GM12874 (cell line): ENCODE measurements around the gene KLF9.

Source experiments
- TF ChIP-seq, protein P1 (sequence below): IDR thresholded peaks from 2 replicates; pipeline ENCODE4 v1.5.1; 2011; ENCODE audit warnings: low read depth, mild to moderate bottlenecking, control low read depth, low read length, moderate library complexity; ENCODE audit not compliant: insufficient read depth

KLF9 gene

DNA sequence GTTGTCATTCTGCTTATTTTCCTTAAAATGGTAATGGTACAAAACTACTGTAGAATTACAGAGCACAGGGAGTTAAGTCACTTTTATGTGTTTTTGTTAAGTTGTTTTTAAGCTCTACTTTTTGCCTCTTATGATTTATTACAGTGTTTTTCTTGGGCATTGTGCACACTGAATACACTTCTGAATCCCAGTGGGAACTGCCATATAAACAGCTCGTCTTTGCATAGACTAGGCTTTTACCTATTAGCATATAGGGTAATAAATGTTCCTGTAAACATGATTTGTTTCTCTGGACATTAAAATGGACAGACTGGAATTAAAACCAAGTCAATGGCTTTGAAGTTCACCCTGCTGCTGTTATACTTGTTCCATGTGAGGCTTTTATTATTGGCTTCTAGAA, 12.2 kb downstream of the KLF9 start:
- TF ChIP-seq, protein P1, sequence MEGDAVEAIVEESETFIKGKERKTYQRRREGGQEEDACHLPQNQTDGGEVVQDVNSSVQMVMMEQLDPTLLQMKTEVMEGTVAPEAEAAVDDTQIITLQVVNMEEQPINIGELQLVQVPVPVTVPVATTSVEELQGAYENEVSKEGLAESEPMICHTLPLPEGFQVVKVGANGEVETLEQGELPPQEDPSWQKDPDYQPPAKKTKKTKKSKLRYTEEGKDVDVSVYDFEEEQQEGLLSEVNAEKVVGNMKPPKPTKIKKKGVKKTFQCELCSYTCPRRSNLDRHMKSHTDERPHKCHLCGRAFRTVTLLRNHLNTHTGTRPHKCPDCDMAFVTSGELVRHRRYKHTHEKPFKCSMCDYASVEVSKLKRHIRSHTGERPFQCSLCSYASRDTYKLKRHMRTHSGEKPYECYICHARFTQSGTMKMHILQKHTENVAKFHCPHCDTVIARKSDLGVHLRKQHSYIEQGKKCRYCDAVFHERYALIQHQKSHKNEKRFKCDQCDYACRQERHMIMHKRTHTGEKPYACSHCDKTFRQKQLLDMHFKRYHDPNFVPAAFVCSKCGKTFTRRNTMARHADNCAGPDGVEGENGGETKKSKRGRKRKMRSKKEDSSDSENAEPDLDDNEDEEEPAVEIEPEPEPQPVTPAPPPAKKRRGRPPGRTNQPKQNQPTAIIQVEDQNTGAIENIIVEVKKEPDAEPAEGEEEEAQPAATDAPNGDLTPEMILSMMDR = no peak

GRCh38 chr9:70400107-70400892, 14.2 kb downstream of the KLF9 start:
- TF ChIP-seq, protein P1 = no peak

DNA sequence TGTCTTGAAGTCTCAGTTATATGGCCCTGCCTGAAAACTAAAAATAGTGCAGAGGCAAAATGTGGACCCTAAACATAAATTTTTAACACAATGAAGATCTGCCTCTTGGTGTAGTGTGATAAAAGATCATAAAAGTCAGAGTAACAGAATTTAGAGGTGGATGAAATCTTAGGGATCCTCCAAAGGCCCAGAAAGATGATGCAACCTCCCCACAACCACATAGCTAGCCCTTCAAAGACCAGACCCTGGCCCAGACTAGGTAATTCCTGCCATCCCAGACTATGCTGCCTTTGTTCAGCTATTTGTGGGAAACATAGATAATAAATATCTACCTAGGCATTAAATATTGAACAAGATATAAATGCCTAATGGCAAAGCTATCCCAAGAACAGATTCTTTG, 15.3 kb downstream of the KLF9 start:
- TF ChIP-seq, protein P1 = no peak

- TF ChIP-seq, protein P1 = no peak
Measured at GRCh38 chr9:70398145-70398556, 16.3 kb downstream of the KLF9 start.

DNA sequence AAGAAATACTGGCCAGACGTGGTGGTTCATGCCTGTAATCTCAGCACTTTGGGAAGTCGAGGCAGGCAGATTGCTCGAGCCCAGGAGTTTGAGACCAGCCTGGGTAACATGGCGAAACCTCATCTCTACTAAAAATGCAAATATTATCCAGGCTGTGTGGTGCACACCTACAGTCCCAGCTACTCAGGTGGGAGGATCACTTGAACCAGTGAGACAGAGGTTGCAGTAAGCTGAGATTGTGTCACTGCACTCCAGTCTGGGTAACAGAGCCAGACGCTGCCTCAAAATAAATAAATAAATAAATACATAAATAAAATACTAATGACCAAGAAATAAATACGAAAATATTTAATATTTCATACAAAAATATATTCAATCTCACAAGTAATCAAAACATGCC, 18.8 kb downstream of the KLF9 start:
- TF ChIP-seq, protein P1 = no peak

DNA sequence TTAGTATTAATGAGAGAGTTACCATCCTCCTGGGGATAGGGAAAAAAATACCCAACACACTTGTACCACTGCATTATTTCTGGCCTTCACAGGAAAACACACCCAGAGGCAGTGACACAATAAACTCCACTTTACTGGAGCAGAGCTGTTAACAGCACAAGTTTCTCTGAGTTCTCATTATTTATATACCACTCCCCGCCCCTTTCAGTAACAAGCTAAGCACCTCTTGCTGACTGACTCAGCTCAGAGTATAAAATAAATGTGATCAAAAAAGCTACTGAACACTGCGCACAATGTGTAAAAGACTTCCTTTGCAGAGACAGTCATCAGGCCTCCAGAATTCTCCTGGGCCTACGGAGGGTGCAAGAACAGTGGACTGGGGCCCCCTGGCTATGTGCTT, 21.6 kb downstream of the KLF9 start:
- TF ChIP-seq, protein P1 = no peak

DNA sequence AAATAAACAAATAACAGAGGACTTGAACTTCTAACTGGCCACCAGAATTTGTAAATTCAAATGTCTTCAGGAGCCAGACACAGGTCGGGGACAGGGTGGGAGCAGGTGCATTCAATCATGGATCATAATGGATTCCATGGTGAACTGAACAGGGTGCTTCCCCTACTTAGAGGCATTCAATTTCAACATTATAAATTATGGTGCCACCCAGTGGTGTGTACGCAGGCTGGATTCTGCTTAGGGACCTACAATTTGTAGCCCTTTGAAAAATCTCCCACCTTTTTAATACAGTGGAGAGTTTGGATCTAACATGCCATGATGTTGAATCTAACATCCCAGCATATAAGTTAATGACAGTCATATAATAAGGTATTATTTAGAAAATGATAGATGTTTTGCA, 22.3 kb downstream of the KLF9 start:
- TF ChIP-seq, protein P1 = no peak
